Posterior cingulate gyrus (tissue), 11 donors: Measurements from ENCODE around the gene DUSP8.

ENCODE experiments used
- DNase-seq, 10 donors: peaks; one replicate each; pipeline versions ENCODE4 v3.0.0 to v3.0.0-alpha.2; 2020 to 2021; ENCODE audit warnings: mixed read lengths in 3 of 10
- intact Hi-C: fragments of 100-400 bp; cut with DNase I; formaldehyde crosslinking; loops from one replicate; pipeline ENCODE4 v1.15.1; 2023

DUSP8 gene

GRCh38 chr11:1557051-1557884, 14.8 kb downstream of the DUSP8 start:
- DNase-seq = peak in 3 of 10 donors; percentile 71 to 79 (median 78)
- intact Hi-C loops = no loop called here

DNA sequence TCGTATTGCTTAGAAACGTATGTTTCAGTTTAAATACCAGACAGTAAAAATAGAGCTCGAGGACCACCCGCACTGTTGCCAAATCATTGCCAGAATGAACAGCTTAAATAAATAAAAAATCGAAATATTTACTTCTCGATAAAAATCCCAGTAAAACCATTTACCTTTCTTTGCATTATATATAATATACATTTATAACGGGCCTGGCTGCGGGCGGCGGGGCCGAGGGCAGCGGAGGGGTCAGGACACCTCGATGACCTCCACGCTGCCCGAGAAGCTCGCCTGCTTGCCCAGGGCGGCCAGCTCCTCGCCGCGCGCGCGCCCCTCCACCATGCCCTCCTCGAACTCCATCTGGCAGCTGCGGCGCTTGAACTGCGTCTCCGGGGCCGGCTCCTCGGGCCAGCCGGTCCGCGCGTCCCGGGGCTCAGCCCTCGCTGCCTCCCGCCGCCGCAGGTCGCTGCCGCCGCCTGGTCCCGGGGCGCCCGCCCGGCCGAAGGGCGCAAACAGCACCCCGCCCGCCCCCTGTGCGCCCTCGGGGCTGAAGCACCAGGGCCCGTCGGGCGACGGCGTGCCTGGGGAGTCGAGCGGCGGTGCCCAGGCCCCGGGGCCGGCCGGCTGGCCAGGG, 15.7 kb downstream of the DUSP8 start:
- intact Hi-C loops = no loop called here
- peak in 3 of 10 donors; percentile 49 to 81 (median 75) for DNase-seq

DNA sequence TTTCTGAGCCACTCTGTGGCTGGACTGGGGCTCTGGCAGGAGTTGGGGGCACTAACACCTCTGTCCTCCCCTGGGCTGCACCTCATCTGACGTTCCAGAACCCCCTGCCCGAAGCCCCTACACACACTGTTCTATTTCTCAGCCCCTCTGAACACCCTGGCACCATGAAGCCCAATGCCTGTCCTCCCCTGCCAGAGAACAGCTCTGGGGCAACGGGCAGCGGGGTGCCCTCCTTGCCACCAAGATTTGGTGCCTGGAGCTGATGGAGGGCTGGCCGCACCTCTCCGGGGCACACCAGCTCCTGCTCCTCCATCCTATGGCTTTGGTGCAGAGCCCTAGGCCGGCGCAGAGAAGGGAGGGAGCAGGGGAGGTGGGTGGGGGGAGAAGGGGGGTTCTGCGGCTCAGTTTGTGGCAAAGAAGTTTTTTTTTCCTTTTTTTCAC, 16.3 kb downstream of the DUSP8 start:
- DNase-seq = peak in 3 of 10 donors; percentile 52 to 60 (median 52)
- intact Hi-C loops = no loop called here

DNA sequence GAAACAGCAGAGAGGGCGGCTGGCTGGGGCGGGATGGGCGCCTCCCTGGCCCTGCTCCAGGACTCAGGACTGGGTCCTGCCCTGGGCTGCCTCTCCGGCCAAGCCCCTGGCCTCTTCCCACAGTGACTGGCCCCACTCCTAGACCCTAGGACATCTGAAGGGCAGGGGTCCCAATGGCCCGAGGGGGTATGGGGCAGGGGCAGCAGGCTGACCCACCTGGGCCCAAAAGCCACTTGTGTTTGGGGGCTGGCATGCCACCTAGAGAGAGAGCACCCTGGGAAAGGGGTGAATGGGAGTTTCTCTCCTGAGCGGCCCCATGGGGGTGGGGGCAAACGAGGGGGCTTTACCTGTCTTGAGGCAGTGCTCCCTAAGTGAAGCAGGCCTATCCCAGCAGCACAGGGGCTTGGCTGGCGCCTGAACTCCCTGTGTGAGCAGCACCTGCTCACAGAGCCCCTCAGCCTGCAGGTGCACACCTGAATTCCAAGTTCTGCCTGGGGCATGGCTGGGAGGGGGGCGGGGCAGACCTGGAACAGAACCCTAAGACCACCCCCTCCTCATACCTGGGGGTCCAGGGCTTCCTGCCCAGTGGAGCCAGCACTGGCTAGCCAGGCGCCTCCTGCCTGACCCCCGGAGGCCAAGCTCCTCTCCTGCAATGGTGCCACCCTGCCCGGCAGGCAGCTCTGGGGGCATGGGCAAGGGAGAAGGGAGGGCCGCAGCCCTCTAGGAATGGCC, 16.9 kb downstream of the DUSP8 start:
- intact Hi-C loops = no loop called here
- peak in 3 of 10 donors; percentile 68 to 80 (median 77) for DNase-seq

- intact Hi-C loops = no loop called here
- peak in 3 of 10 donors; percentile 68 to 73 (median 71) for DNase-seq
Measured at GRCh38 chr11:1553808-1554594, 18.1 kb downstream of the DUSP8 start.

DNA sequence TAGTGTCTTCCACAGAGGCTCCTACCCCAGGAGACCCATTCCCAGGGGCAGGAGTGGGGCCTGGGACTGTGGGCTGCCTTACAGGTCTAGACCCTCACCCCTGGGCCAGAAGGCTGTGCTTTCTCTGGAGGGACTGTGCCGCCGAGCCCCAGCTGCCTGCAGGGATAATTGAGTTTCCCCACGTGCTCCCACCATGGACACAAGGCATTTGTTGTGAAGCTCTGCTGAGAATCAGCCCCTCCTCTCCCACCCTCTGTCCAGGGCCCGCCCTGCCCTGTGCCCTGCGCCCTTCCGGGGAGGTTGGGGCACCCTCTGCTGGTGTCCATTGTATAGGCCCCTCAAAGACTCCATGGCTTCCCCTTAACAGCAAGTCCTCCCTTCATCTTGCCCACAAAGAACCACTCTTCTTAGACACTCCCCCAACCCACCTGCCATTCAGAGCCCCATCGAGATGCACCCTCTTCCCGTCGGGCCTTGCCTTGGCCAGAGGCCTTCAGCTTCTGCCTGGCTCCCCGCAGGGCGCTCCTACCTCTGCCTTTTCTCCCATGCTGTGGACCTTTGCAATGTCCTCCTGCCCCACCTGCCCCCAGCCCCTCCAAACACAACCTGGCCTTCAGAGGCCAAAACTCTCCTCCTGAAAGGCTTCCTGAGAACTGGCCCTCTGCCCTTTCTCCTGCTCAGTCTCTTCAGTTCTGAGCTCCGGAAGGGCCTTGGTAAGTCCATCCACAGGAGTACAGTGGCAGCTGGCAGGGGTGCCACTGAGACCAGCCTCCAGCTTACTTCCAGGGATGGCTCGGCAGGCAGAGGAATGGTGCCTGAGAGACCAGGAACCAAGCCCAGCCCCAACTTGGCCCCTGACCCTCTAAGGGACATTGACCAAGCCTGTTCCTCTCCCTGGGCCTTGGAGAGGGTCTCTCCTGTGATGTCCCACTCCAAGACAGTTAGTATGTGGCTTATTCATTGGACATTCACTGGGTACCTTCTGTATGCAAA, 22.4 kb downstream of the DUSP8 start:
- DNase-seq = peak in 5 of 10 donors; percentile 53 to 96 (median 68)
- intact Hi-C loops = no loop called here

DNA sequence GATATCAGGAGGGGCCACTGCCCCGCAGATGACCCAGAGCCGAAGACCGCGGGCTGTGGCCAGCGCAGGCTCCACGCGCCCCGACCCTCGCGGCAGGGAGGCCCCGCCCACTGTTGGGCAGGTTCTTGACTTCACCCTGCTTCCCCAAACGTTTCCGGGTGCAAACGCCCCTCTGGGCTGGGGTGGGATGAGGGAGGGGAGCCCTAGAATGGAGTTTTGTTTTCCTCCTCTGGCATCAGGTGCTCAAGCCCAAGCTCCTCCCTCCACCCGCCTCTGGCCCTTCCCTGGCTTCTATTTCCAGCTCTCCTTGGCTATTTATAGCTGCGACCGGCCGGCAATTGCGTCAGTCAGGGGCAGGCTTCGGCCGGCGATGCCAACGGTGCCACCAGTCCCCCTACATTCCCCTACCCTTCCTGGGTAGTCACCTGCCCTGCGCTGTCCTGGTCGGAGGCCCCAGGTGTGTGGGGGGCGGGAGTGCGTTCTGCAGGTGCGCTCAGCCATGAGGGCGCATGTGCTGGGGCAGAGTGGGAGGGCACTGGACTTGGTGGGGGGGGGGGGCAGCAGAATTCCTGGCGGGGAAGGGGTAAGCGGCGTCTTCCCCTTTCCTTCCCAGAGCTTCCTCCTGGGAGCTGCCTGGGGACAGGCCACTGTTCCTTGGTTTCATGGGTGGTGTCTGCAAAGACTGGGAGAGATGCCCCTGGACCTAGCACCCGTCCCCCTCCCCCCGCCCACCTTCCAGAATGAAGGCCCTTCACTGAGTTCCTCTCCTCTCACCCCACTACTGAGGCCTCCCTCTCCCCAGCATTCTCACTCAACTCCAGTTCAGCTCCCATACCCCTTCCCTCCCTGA, 23.6 kb downstream of the DUSP8 start:
- DNase-seq = peak in 7 of 10 donors; percentile 43 to 95 (median 56)
- intact Hi-C loops = no loop called here

DNA sequence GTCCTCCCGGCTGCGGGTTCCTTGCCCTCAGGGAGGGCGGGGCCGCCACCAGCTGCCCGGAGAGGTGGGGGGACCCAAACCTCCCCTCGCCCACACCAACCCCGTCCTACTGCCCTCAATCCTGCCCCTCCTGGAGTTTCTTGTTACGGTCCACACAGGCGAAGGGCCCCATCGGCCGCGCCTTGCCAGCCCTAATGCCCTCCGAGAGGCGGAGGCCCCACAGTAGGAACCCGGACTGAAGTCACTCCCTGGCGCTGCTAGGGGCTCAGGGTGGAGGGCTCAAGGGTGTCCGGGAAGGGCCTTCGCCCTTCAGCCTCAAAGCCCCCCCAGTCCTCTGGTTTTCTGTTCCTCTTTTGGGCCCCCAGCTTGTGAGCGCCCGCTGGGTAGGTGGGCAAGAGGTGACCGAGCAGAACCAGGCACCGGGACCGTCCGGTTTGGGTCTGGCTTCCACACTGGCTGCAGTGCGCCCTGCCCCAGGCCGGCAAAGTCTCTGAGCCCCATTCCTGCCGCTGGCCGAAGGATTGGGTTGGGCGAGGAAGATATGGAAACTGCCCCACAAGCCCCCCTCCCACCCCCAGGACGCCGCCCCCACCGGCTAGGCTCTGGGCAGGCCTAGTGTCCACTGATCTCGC, 24.5 kb downstream of the DUSP8 start:
- no peak for DNase-seq

DNA sequence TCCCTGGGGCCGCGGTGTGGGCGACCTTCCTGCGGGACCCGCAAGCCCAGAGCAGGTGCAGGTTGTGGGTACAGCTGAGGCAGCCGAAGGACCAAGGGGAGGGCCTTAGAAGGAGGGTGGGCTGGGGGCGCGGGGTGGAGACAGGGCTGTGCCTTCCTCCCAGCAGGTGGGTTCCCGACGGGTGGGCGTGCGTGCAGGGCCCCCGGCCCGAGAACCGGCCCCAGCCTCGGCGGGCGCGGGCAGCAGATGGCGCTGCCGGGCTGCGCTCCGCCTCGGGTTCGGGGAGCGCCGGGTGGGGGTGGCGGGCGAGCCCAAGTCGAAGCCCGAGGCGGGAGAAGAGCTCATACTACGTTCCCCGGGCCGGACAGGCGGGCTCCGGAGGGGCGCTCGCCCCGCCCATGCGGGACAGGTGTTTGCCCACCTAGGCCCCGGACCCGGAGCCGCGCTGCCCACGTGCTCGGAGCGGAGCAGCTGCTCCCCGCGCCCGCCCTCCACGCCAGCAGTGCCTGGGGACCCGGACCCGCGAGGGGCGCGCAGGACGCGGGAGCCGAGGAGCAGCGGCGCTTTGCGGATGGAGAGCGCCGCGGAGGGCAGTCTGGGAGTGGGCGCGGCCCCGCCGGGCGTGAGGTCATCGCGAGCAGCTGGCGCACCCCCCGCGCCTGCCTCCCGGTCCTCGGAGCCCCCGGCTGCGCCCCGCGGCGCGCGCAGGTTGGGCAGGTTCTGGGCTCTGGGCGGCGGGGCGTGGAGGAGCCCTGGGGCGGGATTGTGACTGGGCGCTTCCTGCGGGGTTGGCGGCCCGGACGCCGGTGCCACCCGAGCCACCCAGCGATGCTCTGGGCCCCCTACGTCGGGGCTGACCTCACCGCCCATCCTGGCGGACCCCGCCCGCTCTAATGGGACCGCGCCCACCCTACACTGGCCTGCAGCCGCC, 25.3 kb downstream of the DUSP8 start:
- DNase-seq = peak in 6 of 10 donors; percentile 52 to 94 (median 63)
- intact Hi-C loops = loop anchor here (1.0 kb wide), 1 partner anchor 28 kb away; no protein-coding TSS in a partner anchor

More for the DNA sequence above, 24.5 kb downstream of the DUSP8 start:
- intact Hi-C loops = no loop called here

DNA sequence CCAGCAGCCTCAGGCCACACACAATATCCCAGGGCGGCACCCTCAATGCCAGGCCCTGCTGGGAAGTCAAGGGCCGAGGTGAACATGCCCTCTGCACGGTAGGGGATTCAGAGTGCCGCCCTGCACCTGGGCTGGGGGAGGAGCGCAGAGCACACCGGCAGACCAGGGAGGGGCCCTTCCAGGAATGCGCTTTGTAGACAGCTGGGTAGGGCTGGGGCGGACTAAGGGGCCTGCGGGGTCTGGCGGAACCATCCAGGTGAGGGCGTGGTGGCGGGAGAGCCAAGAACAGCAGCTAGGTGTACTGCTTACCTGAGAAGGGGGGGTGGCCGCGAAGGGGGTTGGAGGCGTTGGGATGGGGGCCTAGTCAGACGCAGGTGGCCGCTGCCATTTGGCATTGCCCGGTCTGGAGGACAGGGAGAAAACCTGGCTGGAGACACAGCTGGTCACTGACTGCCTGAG, 26.0 kb downstream of the DUSP8 start:
- no peak for DNase-seq
- intact Hi-C loops = loop anchor here (1.0 kb wide), 1 partner anchor 28 kb away; no protein-coding TSS in a partner anchor

- no peak for DNase-seq
- intact Hi-C loops = no loop called here
Measured at GRCh38 chr11:1545432-1545831, 26.6 kb downstream of the DUSP8 start.

- intact Hi-C loops = no loop called here
- DNase-seq = no peak
Measured at GRCh38 chr11:1544536-1544935, 27.5 kb downstream of the DUSP8 start.

DNA sequence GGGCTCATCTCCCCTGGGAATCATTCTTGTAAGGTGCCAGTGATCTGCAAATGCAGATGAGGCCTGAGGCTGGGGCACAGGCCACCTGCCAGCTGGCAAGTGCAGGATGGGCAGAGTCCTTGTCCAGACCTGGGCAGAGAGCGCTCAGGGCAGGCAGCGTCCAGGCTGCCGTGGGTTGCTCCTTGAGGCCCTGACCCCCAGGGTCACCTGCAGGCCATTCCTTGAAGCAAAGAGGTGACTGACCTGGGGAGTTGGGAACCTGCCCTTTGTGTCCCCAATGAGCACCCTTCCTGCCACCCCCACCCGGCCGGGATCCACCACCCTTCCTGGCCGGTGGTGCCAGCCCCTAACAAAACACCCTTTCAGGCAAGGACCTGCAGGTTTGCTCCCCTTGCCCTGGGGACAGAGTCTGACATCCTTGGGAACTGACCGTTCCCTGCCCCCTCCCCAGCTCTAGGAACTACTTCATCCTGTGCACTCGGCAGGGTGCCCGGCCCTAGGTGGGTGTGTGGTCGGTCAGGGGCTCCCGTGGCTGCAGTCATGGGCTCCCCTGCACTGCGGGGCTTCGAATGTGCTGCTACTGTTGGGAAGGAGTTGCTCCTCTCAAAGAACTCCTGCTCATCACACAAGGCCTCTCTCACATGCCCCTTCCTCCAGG, 28.3 kb downstream of the DUSP8 start:
- DNase-seq = no peak
- intact Hi-C loops = no loop called here

DNA sequence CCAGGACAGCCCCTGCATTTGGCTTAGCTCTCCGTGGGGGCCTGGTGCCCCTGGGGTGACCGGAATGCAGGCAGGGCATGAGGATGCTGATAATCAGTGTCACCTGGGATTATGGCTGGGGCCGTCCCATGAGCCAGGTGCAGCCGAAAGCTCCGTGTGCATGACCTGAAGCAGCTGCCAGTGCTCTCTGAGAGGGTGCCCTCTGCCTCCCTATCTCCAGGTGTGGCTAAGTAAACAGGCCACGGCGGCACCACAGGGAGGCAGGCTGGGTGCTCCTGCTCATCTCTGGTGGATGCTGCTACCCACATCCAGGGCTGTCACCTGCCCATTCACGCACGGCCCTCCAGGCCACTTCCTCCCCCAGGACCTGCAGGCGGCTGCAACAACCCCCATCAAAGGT, 29.8 kb downstream of the DUSP8 start:
- DNase-seq = no peak
- intact Hi-C loops = no loop called here

GRCh38 chr11:1541474-1542204, 30.4 kb downstream of the DUSP8 start:
- peak in 8 of 10 donors; percentile 49 to 96 (median 78) for DNase-seq
- intact Hi-C loops = no loop called here
